Muscle of leg (tissue), 11 donors: ENCODE results near the gene CGB5. TPM values are rescaled to one million over a fixed set of nuclear protein-coding genes. Genes with fewer than 3 reads are reported as not detected.
"Not testable (repeated sequence)": the region's sequence is repeated elsewhere in the genome, so short reads cannot be mapped to it uniquely, and the experiment has no call there.

ENCODE experiments used
- DNase-seq: peaks from one replicate; pipeline ENCODE4 v3.0.0; 2013
- H3K27ac ChIP-seq: one replicate; pipeline ENCODE4 v1.5.1; 2013; ENCODE audit warnings: mild to moderate bottlenecking, low read length, control low read depth
- H3K27me3 ChIP-seq: one replicate; pipeline ENCODE4 v1.6.1; 2013; ENCODE audit warnings: low read length; ENCODE audit not compliant: control insufficient read depth, insufficient read depth
- H3K36me3 ChIP-seq: one replicate; pipeline ENCODE4 v1.6.1; 2013; ENCODE audit warnings: low read length; ENCODE audit not compliant: control insufficient read depth, insufficient read depth
- H3K4me1 ChIP-seq: one replicate; pipeline ENCODE4 v1.6.1; 2013; ENCODE audit warnings: low read length; ENCODE audit not compliant: control insufficient read depth, insufficient read depth
- H3K4me3 ChIP-seq: one replicate; pipeline ENCODE4 v1.5.1; 2013; ENCODE audit warnings: low read length, control low read depth
- H3K9me3 ChIP-seq: replicated peaks from 2 replicates; pipeline ENCODE4 v1.6.1; 2013; ENCODE audit warnings: low read depth, low read length; ENCODE audit not compliant: control insufficient read depth
- WGBS: methylation state at CpG from one replicate; pipeline ENCODE4 v1.1.5; 2013; ENCODE audit warnings: missing lambda C conversion rate; ENCODE audit not compliant: insufficient coverage; 5-methylcytosine and 5-hydroxymethylcytosine counted together
- polyA plus RNA-seq, 8 donors: library from polyadenylated mRNA; unstranded; fragments of 120-200 nt; gene quantifications; one replicate each; pipeline versions ENCODE4 v1.2.1 to v1.2.3, GENCODE V29; 2013; ENCODE audit warnings: inconsistent platforms in 1 of 8, low replicate concordance in 1 of 8; ENCODE audit not compliant: insufficient read length in 8 of 8, insufficient read depth in 1 of 8
- total RNA-seq: library from RNA; stranded (reverse); fragments of 120-200 nt; gene quantifications from one replicate; pipeline ENCODE4 v1.2.4, GENCODE V29; 2013

Gene CGB5
- total and polyA plus RNA-seq, 9 donors = 0.23 to 1.4 (median 0.51) TPM; not detected in 5

- WGBS = no CpG with 5 or more reads among the region's 8 CpGs
- H3K36me3 ChIP-seq, H3K27ac ChIP-seq, H3K27me3 ChIP-seq, H3K4me3 ChIP-seq, H3K4me1 ChIP-seq, DNase-seq, H3K9me3 ChIP-seq: not testable (repeated sequence)
Observed at GRCh38 chr19:49038111-49038510, 5.5 kb upstream of the CGB5 start.

GRCh38 chr19:49038557-49039276 lies 4.9 kb upstream of the CGB5 start:
- not testable (repeated sequence) for DNase-seq, H3K36me3 ChIP-seq, H3K9me3 ChIP-seq, H3K4me3 ChIP-seq, H3K4me1 ChIP-seq, H3K27ac ChIP-seq, H3K27me3 ChIP-seq
- 87% methylated on average over 26 of the region's 26 CpGs for WGBS

GRCh38 chr19:49039736-49040135 lies 3.9 kb upstream of the CGB5 start:
- H3K36me3 ChIP-seq, H3K27me3 ChIP-seq, H3K9me3 ChIP-seq, H3K4me1 ChIP-seq, H3K27ac ChIP-seq, H3K4me3 ChIP-seq, DNase-seq: not testable (repeated sequence)
- no CpG with 5 or more reads among the region's 9 CpGs for WGBS

- Histone ChIP-seq H3K27me3 (no peaks in the 10 kb centered on the region), H3K4me1 (no peaks in the 10 kb centered on the region), H3K36me3 (no peaks in the 10 kb centered on the region), H3K27ac (no peak overlapping the region), H3K9me3 (no peaks in the 10 kb centered on the region), H3K4me3 (no peak overlapping the region)
- no peak for DNase-seq
- 73% methylated on average over 11 of the region's 17 CpGs for WGBS
Observed at GRCh38 chr19:49042177-49042576, 1.5 kb upstream of the CGB5 start.

- not testable (repeated sequence) for H3K27me3 ChIP-seq, H3K9me3 ChIP-seq, DNase-seq, H3K4me3 ChIP-seq, H3K4me1 ChIP-seq, H3K27ac ChIP-seq, H3K36me3 ChIP-seq
- no CpG with 5 or more reads among the region's 4 CpGs for WGBS
Observed at GRCh38 chr19:49042666-49043065, 982 bp upstream of the CGB5 start.

GRCh38 chr19:49049011-49049410 lies 5.4 kb downstream of the CGB5 start, which contains the start of gene CGB8:
CGB8 (minus strand) TSS chr19:49049111; CDS start chr19:49048739, 372 bp downstream.
- H3K27me3 ChIP-seq, H3K4me1 ChIP-seq, DNase-seq, H3K27ac ChIP-seq, H3K9me3 ChIP-seq, H3K4me3 ChIP-seq, H3K36me3 ChIP-seq: not testable (repeated sequence)
- 52% methylated on average over 2 of the region's 12 CpGs for WGBS

GRCh38 chr19:49049834-49050233 lies 6.2 kb downstream of the CGB5 start:
- not testable (repeated sequence) for H3K4me3 ChIP-seq, H3K27me3 ChIP-seq, H3K4me1 ChIP-seq, H3K27ac ChIP-seq, H3K36me3 ChIP-seq, DNase-seq, H3K9me3 ChIP-seq
- WGBS = no CpG with 5 or more reads among the region's 4 CpGs

GRCh38 chr19:49050376-49051033 lies 6.9 kb downstream of the CGB5 start:
- not testable (repeated sequence) for H3K4me3 ChIP-seq, H3K4me1 ChIP-seq, H3K36me3 ChIP-seq, H3K9me3 ChIP-seq, DNase-seq, H3K27ac ChIP-seq
- 80% methylated on average over 15 of the region's 24 CpGs for WGBS
- peaks cover 15% of the 10 kb centered on the region for H3K27me3 ChIP-seq

GRCh38 chr19:49056101-49056901 lies 12.7 kb downstream of the CGB5 start:
- no peak overlapping the region for H3K27ac ChIP-seq
- WGBS = under 1% methylated on average over 53 of the region's 63 CpGs
- peak overlapping the region; percentile 51 for H3K4me3 ChIP-seq
- peaks cover 68% of the 10 kb centered on the region for H3K27me3 ChIP-seq
- peak; percentile 54 for DNase-seq
- H3K9me3 ChIP-seq = no peaks in the 10 kb centered on the region
- peaks cover 22% of the 10 kb centered on the region for H3K4me1 ChIP-seq
- H3K36me3 ChIP-seq = no peaks in the 10 kb centered on the region

GRCh38 chr19:49056902-49057596 lies 13.4 kb downstream of the CGB5 start:
- not testable (repeated sequence) for H3K36me3 ChIP-seq, H3K9me3 ChIP-seq, H3K27ac ChIP-seq, DNase-seq
- H3K27me3 ChIP-seq = peaks cover 72% of the 10 kb centered on the region
- WGBS = 6% methylated on average over 13 of the region's 34 CpGs
- H3K4me3 ChIP-seq = peak overlapping the region; percentile 51
- peaks cover 22% of the 10 kb centered on the region for H3K4me1 ChIP-seq
